Astrocyte of the spinal cord (primary cell): ENCODE results near the gene TRPC4AP.

Experiments
- DNase-seq: peaks from one replicate; pipeline ENCODE4 v3.0.0; 2011; ENCODE audit warnings: low read depth, low spot score
- H3K4me3 ChIP-seq: 2 replicates; pipeline ENCODE4 v1.5.1; 2011; ENCODE audit warnings: low read depth, mild to moderate bottlenecking, low read length, moderate library complexity
- in situ Hi-C: cut with HindIII; loops from 2 replicates; pipeline ENCODE4 v1.10.0; 2017; ENCODE audit warnings: low sequenced_read_pairs
- TF ChIP-seq, protein P1 (sequence below): IDR thresholded peaks from 2 replicates; pipeline ENCODE4 v1.5.1; 2012; ENCODE audit warnings: low read depth, mild to moderate bottlenecking, low read length, inconsistent platforms

The TRPC4AP gene, protein sequence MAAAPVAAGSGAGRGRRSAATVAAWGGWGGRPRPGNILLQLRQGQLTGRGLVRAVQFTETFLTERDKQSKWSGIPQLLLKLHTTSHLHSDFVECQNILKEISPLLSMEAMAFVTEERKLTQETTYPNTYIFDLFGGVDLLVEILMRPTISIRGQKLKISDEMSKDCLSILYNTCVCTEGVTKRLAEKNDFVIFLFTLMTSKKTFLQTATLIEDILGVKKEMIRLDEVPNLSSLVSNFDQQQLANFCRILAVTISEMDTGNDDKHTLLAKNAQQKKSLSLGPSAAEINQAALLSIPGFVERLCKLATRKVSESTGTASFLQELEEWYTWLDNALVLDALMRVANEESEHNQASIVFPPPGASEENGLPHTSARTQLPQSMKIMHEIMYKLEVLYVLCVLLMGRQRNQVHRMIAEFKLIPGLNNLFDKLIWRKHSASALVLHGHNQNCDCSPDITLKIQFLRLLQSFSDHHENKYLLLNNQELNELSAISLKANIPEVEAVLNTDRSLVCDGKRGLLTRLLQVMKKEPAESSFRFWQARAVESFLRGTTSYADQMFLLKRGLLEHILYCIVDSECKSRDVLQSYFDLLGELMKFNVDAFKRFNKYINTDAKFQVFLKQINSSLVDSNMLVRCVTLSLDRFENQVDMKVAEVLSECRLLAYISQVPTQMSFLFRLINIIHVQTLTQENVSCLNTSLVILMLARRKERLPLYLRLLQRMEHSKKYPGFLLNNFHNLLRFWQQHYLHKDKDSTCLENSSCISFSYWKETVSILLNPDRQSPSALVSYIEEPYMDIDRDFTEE

DNA sequence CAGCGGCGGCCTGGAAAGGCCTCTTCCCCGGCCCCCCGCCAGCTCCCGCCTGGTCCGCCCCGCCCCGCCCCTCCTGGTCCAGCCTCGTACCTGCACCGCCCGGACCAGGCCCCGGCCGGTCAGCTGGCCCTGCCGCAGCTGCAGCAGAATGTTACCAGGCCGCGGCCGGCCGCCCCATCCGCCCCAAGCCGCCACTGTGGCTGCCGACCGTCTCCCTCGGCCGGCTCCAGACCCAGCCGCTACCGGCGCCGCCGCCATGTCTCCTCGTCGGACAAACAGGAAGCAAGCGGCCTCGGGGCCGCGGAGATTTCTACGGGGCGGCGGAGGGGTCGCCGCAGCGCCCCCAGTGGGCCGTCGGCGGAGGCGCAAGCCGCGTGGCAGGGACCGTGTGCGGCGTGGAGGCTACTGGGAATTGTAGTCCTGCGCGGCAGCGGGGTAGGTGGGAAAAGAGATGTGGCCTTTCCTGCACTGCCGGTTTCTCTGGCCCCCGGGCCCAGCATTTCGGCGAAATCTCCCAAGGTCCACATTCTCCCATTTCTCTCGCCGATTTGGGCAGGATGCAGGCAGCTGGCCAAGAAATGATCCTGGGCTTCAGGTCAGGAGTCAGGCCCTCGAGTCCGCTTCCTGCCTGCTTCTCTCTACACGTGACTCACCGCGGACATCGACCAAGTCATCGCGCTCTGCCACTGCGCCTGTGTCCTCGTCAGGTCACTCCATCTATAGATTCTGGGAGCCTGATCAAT is at the start of gene TRPC4AP:
TRPC4AP (minus strand) TSS at position 284 of the 743 bp plus-strand sequence; CDS start at position 258, 26 bp downstream.
- in situ Hi-C loops = no loop called here
- H3K4me3 ChIP-seq = peak within 1 kb of the TSS; percentile 87
- TF ChIP-seq, protein P1, sequence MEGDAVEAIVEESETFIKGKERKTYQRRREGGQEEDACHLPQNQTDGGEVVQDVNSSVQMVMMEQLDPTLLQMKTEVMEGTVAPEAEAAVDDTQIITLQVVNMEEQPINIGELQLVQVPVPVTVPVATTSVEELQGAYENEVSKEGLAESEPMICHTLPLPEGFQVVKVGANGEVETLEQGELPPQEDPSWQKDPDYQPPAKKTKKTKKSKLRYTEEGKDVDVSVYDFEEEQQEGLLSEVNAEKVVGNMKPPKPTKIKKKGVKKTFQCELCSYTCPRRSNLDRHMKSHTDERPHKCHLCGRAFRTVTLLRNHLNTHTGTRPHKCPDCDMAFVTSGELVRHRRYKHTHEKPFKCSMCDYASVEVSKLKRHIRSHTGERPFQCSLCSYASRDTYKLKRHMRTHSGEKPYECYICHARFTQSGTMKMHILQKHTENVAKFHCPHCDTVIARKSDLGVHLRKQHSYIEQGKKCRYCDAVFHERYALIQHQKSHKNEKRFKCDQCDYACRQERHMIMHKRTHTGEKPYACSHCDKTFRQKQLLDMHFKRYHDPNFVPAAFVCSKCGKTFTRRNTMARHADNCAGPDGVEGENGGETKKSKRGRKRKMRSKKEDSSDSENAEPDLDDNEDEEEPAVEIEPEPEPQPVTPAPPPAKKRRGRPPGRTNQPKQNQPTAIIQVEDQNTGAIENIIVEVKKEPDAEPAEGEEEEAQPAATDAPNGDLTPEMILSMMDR = peak; percentile 86
- DNase-seq = peak; percentile 92

DNA sequence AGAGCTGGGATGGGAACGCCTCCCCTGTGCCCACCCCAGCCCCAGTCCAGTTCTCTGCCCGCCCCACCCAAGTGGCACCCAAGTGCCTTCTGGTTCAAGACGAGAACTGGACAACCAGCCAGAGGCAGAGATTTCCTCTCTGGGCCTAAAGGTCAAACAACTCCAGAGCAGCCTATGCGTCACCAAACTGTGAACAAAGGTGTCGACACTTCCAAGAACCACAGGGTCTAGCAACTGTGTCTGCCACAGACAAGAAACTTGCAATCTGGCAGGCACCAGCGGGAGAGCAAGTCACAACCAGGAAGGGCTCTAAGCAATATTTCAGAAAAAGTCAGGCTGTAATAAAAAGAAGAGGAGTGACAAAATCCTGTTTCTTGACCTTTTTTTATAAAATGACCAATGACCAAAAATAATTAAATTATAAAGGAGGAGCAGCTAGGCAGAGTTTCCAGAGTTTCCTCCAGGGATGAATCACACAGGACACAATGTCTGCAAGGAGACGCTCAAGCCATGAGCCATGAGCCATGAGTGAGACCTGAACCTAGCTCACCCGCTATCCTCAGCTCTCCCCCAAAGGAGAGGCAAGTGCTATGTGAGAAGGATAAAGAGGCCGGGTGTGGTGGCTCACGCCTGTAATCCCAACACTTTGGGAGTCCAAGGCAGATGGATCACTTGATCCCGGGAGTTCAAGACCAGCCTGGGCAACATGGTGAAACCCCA is 43.4 kb upstream of the TRPC4AP start:
- TF ChIP-seq, protein P1 = no peak
- in situ Hi-C loops = no loop called here
- peak; percentile 44 for DNase-seq

DNA sequence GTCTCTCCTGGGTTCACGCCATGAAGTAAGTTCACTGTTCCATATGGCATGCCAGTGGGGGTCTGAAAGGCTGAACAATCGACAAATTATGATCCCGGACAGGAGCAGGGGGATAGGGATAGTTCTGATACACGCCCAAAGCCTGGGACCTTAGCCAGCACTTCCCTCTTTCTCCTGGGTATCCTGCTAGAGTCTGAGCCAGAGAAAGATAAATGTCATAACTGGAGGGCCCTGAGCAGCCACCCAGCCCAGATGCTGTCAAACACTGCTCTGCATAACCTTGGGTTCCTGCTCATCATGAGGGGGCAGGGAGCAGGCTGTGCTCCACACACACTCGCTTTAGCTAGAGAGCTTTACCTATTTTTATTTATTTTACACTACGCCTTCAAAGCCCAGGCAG is 42.3 kb upstream of the TRPC4AP start:
- DNase-seq = no peak
- TF ChIP-seq, protein P1 = no peak
- no peak overlapping the region for H3K4me3 ChIP-seq
- in situ Hi-C loops = no loop called here

More for the DNA sequence above, 43.4 kb upstream of the TRPC4AP start:
- H3K4me3 ChIP-seq = no peak overlapping the region

- TF ChIP-seq, protein P1 = no peak
- H3K4me3 ChIP-seq = no peak overlapping the region
- DNase-seq = no peak
- in situ Hi-C loops = no loop called here
These were observed 41.9 kb upstream of the TRPC4AP start for GRCh38 chr20:35134472-35134871.

GRCh38 chr20:35133735-35134134 is 41.1 kb upstream of the TRPC4AP start:
- TF ChIP-seq, protein P1 = no peak
- in situ Hi-C loops = no loop called here
- H3K4me3 ChIP-seq = no peak overlapping the region
- DNase-seq = no peak
